Measurements from ENCODE around the gene HTR1B.

DNA sequence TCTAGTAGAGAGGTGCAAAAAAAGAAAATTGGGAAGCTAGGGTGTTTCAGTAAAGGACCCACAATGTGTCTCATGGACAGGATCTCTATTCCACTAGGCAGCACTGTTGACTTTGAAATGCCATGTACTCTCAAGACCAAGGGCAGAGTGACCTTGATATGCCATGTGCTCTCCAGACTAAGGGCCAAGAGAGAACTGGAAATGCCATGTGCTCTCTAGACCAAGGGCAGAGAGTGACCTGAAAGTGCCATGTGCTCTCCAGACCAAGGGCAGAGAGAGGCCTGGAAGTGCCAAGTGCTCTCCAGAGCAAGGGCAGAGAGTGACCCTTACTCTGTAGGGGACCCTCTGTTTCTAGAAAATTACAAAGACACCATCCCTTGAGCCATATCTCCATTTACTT is 49.3 kb upstream of the HTR1B start:
- TF ChIP-seq, protein P1, sequence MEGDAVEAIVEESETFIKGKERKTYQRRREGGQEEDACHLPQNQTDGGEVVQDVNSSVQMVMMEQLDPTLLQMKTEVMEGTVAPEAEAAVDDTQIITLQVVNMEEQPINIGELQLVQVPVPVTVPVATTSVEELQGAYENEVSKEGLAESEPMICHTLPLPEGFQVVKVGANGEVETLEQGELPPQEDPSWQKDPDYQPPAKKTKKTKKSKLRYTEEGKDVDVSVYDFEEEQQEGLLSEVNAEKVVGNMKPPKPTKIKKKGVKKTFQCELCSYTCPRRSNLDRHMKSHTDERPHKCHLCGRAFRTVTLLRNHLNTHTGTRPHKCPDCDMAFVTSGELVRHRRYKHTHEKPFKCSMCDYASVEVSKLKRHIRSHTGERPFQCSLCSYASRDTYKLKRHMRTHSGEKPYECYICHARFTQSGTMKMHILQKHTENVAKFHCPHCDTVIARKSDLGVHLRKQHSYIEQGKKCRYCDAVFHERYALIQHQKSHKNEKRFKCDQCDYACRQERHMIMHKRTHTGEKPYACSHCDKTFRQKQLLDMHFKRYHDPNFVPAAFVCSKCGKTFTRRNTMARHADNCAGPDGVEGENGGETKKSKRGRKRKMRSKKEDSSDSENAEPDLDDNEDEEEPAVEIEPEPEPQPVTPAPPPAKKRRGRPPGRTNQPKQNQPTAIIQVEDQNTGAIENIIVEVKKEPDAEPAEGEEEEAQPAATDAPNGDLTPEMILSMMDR (IDR thresholded peaks at IDR 0.05) = no peak
- no peak for TF ChIP-seq POLR2A (IDR thresholded peaks at IDR 0.05)
